Measurements from ENCODE around the gene MIPEP.
"Not testable (repeated sequence)": the region's sequence is repeated elsewhere in the genome, so short reads cannot be mapped to it uniquely, and the experiment has no call there.

Gene MIPEP

DNA sequence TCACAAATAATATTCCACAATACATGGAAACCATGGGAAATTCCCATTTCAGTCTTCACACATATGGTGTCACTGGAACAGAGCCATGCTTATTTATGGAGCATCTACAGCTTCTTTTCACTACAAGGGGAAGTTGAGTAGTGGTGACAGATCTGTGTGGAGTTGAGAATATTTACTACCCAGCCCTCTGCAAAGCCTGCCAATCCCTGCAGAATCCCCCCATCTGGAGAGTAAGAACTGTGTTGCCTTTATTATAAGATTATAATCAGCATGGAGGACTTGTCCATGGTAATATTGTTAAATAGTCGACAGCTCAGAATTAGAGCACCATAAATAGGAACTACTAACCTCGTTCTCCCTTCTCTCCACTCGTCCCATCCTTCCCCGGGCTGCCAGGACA lies 4.6 kb upstream of the MIPEP start:
- H3K36me3 ChIP-seq (ENCODE audit: control insufficient read depth in 5 of 5, insufficient read depth in 5 of 5, low read length in 5 of 5); H3K4me3 ChIP-seq (ENCODE audit: low read depth in 1 of 5, low read length in 5 of 5); H3K4me1 ChIP-seq (ENCODE audit: control insufficient read depth in 5 of 5, insufficient read depth in 5 of 5, low read length in 5 of 5); H3K27ac ChIP-seq (ENCODE audit: low read depth, low read length); H3K9ac ChIP-seq (ENCODE audit: low read length in 5 of 5); H3K9me3 ChIP-seq (ENCODE audit: control insufficient read depth in 5 of 5, low read length in 5 of 5); H3K27me3 ChIP-seq (ENCODE audit: control insufficient read depth in 5 of 5, insufficient read depth in 4 of 5, low read length in 5 of 5): not testable (repeated sequence)

DNA sequence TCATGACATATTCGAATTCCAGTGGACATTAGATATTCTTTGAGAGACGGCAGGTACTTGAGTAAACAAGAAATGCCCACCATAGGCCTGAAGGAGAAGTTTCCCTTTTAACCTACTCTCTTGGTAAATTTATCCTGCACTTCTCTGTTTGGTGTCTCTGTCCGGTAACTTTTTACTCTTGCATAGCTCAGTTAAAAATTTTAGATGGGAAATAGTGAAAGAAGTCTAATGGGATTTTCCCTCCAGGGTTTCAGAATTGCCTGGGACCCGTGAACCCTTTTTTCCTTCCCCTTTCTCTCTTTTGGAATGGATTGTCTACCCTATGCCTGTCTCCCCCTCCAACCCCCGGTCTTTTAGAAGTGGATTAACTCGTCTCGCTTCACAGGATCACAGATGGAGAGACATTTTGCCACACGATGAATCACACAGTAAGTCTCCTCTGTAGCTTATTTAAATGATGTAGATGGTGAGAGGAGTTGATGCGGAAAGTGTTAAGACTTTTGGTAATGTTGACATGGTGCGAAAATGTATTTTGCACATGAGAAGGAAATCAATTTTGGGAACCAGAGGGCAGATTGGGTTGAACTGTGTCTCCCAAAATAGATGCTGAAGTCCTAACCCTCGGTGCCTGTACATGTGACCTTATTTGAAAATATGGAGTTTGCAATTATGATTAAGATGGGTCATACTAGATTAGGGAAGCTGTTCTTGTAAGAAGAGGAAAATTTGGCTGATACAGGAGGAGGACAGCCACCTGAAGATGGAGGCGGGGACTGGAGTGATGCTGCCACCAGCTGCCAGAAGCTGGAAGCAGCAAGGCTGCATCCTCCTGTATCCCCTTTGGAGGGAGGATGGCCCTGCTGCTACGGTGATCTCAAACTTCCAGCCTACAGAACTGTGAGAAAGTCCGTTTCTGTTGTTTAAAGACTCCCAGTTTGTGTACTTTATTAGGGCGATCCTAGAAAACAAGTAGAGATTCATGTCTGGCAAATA lies 711 bp upstream of the MIPEP start:
- Histone ChIP-seq H3K9me3 (ENCODE audit: control insufficient read depth in 5 of 5, low read length in 5 of 5) (no peaks in the 10 kb centered on the region), H3K4me3 (ENCODE audit: low read depth in 1 of 5, low read length in 5 of 5) (peak overlapping the region; percentile 41 to 98 (median 94)), H3K9ac (ENCODE audit: low read length in 5 of 5) (peak overlapping the region in 4 of 5 donors; percentile 28 to 97 (median 88)), H3K4me1 (ENCODE audit: control insufficient read depth in 5 of 5, insufficient read depth in 5 of 5, low read length in 5 of 5) (peaks cover 5 to 21% (median 18%) of the 10 kb centered on the region in 5 donors), H3K36me3 (ENCODE audit: control insufficient read depth in 5 of 5, insufficient read depth in 5 of 5, low read length in 5 of 5) (peaks cover under 1 to 2% (median 2%) of the 10 kb centered on the region in 5 donors), H3K27me3 (ENCODE audit: control insufficient read depth in 5 of 5, insufficient read depth in 4 of 5, low read length in 5 of 5) (no peaks in the 10 kb centered on the region), H3K27ac (ENCODE audit: low read depth, low read length) (no peak overlapping the region)

DNA sequence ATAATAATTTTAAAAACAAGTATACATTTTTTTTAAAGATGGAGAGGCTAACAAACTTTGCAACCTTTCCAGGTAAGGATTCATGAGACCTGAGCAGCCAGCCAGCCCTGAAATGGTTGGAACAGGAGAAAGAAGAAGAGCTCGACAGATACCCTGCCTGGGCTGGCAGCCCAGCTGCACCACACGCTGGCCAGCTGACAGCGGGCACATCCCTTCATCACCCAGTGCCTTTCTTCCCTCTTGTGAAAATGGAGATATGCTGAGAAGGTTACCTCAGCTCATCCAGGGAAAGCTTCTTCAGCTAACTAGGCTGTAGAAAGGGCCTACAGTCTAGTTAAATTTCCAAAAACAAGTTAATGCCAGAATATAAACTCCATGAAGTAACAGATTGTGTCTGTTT lies 4.8 kb downstream of the MIPEP start:
- H3K27ac ChIP-seq (ENCODE audit: low read depth, low read length): not testable (repeated sequence)
- H3K4me1 ChIP-seq (ENCODE audit: control insufficient read depth in 5 of 5, insufficient read depth in 5 of 5, low read length in 5 of 5): peaks cover 5 to 14% (median 12%) of the 10 kb centered on the region in 5 donors

DNA sequence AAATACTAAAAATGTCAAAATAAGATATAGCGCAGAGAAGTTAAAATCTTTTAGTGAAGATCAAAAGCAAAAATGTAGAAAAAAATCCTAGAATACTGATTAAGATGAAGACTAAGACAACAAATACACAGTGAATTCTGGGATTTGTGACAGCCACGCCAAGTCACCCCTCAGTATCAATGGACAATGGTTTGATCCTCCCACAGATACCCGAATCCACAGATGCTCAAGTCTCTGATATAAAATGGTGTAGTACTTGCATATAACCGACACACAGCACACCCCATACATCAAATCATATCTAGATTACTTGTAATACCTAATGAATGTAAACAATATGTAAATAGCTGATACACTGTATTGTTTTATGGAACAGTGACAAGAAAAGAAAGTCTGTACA lies 5.9 kb downstream of the MIPEP start:
- no peak overlapping the region for H3K9ac ChIP-seq (ENCODE audit: low read length in 5 of 5)
- peaks cover 3 to 6% (median 6%) of the 10 kb centered on the region in 5 donors for H3K4me1 ChIP-seq (ENCODE audit: control insufficient read depth in 5 of 5, insufficient read depth in 5 of 5, low read length in 5 of 5)
- no peaks in the 10 kb centered on the region for H3K9me3 ChIP-seq (ENCODE audit: control insufficient read depth in 5 of 5, low read length in 5 of 5)
- H3K36me3 ChIP-seq (ENCODE audit: control insufficient read depth in 5 of 5, insufficient read depth in 5 of 5, low read length in 5 of 5): peaks cover 15 to 24% (median 17%) of the 10 kb centered on the region in 5 donors
- H3K4me3 ChIP-seq (ENCODE audit: low read depth in 1 of 5, low read length in 5 of 5): no peak overlapping the region
- H3K27ac ChIP-seq (ENCODE audit: low read depth, low read length): no peak overlapping the region
- H3K27me3 ChIP-seq (ENCODE audit: control insufficient read depth in 5 of 5, insufficient read depth in 4 of 5, low read length in 5 of 5): no peaks in the 10 kb centered on the region

More for the DNA sequence above, 4.8 kb downstream of the MIPEP start:
- H3K4me3 ChIP-seq (ENCODE audit: low read depth in 1 of 5, low read length in 5 of 5); H3K27me3 ChIP-seq (ENCODE audit: control insufficient read depth in 5 of 5, insufficient read depth in 4 of 5, low read length in 5 of 5); H3K9me3 ChIP-seq (ENCODE audit: control insufficient read depth in 5 of 5, low read length in 5 of 5); H3K9ac ChIP-seq (ENCODE audit: low read length in 5 of 5): not testable (repeated sequence)
- H3K36me3 ChIP-seq (ENCODE audit: control insufficient read depth in 5 of 5, insufficient read depth in 5 of 5, low read length in 5 of 5): peaks cover 8 to 16% (median 12%) of the 10 kb centered on the region in 5 donors

DNA sequence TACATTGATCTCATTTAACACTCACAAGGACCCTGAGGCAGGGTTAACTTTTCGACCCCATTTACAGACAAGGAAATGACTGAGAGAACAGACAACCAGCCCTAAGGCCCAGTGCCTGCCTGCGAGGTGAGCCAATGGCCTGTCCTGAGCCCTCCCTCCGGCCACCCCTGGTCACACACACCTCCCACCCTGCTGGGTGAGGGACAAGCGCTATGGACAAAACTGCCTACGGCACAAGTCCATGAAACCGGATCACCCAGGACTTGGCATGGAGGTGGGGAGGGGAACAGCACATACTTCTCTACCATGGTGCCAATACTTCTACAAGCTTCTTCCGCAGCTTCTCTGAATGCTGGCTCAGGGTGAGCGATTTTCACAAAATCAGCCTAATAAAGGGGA lies 7.8 kb downstream of the MIPEP start:
- not testable (repeated sequence) for H3K9ac ChIP-seq (ENCODE audit: low read length in 5 of 5); H3K9me3 ChIP-seq (ENCODE audit: control insufficient read depth in 5 of 5, low read length in 5 of 5); H3K27ac ChIP-seq (ENCODE audit: low read depth, low read length); H3K4me1 ChIP-seq (ENCODE audit: control insufficient read depth in 5 of 5, insufficient read depth in 5 of 5, low read length in 5 of 5); H3K4me3 ChIP-seq (ENCODE audit: low read depth in 1 of 5, low read length in 5 of 5); H3K27me3 ChIP-seq (ENCODE audit: control insufficient read depth in 5 of 5, insufficient read depth in 4 of 5, low read length in 5 of 5)
- H3K36me3 ChIP-seq (ENCODE audit: control insufficient read depth in 5 of 5, insufficient read depth in 5 of 5, low read length in 5 of 5): peaks cover 17 to 33% (median 20%) of the 10 kb centered on the region in 5 donors

DNA sequence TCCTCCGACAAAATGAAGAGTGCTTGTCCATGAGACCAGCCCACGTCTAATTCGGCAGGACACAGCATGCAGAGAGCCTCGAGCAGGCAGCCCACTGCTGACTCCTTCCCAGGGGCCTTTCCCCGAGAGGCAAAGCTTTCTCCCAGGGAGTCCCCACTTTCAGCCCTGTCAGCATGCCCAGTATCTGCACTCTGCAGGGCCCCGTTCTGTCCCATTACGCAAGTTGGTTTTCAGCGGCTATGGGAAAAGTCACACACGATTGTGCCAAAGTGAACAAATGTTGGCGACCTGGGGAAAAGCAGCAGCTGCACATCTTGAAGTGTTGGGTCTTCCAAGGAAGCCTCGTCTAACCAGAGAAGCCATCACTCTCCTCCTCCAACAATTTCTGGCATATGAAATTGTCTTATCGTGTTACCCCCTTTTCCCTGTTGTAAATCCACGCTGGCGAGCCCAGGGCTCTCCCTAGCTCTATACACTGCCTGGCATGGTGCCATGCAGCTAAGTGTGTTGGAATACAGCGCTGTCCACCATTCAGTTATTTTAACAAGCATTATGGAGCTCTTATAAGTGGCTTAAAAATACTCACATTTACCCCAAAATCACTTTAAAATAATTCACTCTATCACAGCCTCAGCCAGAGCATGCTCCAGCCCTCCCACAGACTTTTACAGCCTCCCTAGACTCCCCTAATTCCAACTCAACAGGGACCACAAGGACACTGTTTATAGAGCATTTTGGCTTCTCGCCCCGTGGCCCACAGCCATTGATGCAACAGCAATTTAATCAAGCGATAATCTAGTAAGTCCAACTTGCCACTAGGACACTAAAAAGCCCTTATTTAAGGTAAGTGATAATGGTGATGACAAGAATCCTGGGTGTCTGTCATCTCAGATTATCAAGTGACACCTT lies 8.5 kb downstream of the MIPEP start:
- H3K27ac ChIP-seq (ENCODE audit: low read depth, low read length); H3K4me3 ChIP-seq (ENCODE audit: low read depth in 1 of 5, low read length in 5 of 5); H3K9me3 ChIP-seq (ENCODE audit: control insufficient read depth in 5 of 5, low read length in 5 of 5); H3K4me1 ChIP-seq (ENCODE audit: control insufficient read depth in 5 of 5, insufficient read depth in 5 of 5, low read length in 5 of 5); H3K9ac ChIP-seq (ENCODE audit: low read length in 5 of 5); H3K27me3 ChIP-seq (ENCODE audit: control insufficient read depth in 5 of 5, insufficient read depth in 4 of 5, low read length in 5 of 5): not testable (repeated sequence)
- peaks cover 17 to 33% (median 20%) of the 10 kb centered on the region in 5 donors for H3K36me3 ChIP-seq (ENCODE audit: control insufficient read depth in 5 of 5, insufficient read depth in 5 of 5, low read length in 5 of 5)

DNA sequence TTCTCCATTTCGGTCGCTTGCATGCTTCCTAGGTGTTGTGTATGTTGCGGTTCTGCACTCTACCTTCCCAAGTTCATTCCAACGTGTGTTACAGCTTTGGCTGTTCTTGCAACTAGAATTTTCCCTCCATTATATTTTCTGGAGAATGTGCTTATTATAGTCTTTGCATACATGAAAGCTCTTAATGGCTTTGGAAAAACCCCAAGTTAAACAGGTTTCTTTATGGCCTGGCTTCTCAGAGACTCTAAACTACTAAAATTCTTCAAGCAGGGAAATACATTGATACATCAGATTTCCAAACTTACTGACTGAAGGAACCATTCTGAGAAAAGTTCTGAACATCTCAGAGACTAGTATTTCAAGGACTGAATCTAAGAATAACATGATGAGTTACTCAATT lies 11.9 kb downstream of the MIPEP start:
- no peaks in the 10 kb centered on the region for H3K9me3 ChIP-seq (ENCODE audit: control insufficient read depth in 5 of 5, low read length in 5 of 5)
- no peaks in the 10 kb centered on the region for H3K4me1 ChIP-seq (ENCODE audit: control insufficient read depth in 5 of 5, insufficient read depth in 5 of 5, low read length in 5 of 5)
- no peaks in the 10 kb centered on the region for H3K27me3 ChIP-seq (ENCODE audit: control insufficient read depth in 5 of 5, insufficient read depth in 4 of 5, low read length in 5 of 5)
- no peak overlapping the region for H3K27ac ChIP-seq (ENCODE audit: low read depth, low read length)
- no peak overlapping the region for H3K9ac ChIP-seq (ENCODE audit: low read length in 5 of 5)
- no peak overlapping the region for H3K4me3 ChIP-seq (ENCODE audit: low read depth in 1 of 5, low read length in 5 of 5)
- peaks cover 11 to 26% (median 12%) of the 10 kb centered on the region in 5 donors for H3K36me3 ChIP-seq (ENCODE audit: control insufficient read depth in 5 of 5, insufficient read depth in 5 of 5, low read length in 5 of 5)

DNA sequence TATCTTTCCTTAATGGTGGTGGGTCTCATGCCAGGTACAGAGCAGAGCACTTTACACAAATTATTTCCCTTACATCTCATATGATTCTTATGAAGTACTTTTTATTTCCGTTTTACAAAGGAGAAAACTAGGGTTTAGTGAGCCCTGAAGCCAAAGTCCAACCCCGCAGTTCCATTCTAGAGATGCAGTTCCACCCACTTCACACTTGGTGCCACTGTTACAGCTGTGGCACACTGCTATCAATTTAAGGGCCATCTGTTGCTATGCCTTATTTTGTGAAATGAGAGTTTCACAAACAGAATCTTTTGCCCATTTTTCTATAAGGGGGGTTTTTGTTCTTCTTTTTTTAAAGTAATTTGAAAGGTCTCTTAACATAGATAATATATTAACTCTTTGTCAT lies 12.9 kb downstream of the MIPEP start:
- H3K9ac ChIP-seq (ENCODE audit: low read length in 5 of 5): no peak overlapping the region
- no peaks in the 10 kb centered on the region for H3K4me1 ChIP-seq (ENCODE audit: control insufficient read depth in 5 of 5, insufficient read depth in 5 of 5, low read length in 5 of 5)
- H3K4me3 ChIP-seq (ENCODE audit: low read depth in 1 of 5, low read length in 5 of 5): no peak overlapping the region
- H3K27me3 ChIP-seq (ENCODE audit: control insufficient read depth in 5 of 5, insufficient read depth in 4 of 5, low read length in 5 of 5): no peaks in the 10 kb centered on the region
- H3K27ac ChIP-seq (ENCODE audit: low read depth, low read length): no peak overlapping the region
- no peaks in the 10 kb centered on the region for H3K9me3 ChIP-seq (ENCODE audit: control insufficient read depth in 5 of 5, low read length in 5 of 5)
- H3K36me3 ChIP-seq (ENCODE audit: control insufficient read depth in 5 of 5, insufficient read depth in 5 of 5, low read length in 5 of 5): peaks cover 9 to 22% (median 10%) of the 10 kb centered on the region in 5 donors

DNA sequence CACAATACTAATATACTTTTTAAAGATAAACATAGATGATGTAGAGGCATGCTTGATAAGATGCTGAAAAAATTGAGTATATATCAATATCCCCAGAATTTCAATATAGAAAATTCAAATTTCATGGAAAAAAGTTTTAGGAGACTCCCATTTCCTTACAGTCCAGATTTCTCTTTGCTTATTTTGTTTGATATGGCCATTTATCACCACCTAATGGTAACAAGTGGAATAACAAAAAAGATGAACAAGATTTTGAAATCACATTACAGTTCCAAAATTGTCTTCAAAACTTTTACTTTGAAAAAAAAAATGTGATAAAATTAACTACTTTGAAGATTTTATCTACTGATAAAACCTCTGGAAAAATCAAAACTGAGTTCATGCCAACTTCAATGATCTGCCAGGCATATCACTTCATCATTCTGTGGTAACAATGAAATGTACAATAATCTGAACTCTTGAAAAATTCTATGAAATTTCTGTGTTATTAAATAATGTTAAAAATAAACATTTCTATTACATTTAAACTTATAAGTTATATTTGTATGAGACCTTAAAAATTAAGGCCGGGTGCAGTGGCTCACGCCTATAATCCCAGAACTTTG lies 17.5 kb downstream of the MIPEP start:
- Histone ChIP-seq H3K9ac (ENCODE audit: low read length in 5 of 5) (no peak overlapping the region), H3K27me3 (ENCODE audit: control insufficient read depth in 5 of 5, insufficient read depth in 4 of 5, low read length in 5 of 5) (no peaks in the 10 kb centered on the region), H3K4me1 (ENCODE audit: control insufficient read depth in 5 of 5, insufficient read depth in 5 of 5, low read length in 5 of 5) (no peaks in the 10 kb centered on the region), H3K36me3 (ENCODE audit: control insufficient read depth in 5 of 5, insufficient read depth in 5 of 5, low read length in 5 of 5) (peaks cover 0 to 18% (median 4%) of the 10 kb centered on the region in 5 donors), H3K4me3 (ENCODE audit: low read depth in 1 of 5, low read length in 5 of 5) (no peak overlapping the region), H3K27ac (ENCODE audit: low read depth, low read length) (no peak overlapping the region), H3K9me3 (ENCODE audit: control insufficient read depth in 5 of 5, low read length in 5 of 5) (no peaks in the 10 kb centered on the region)

All from subcutaneous abdominal adipose tissue (tissue), 5 donors.